CD4-positive, alpha-beta T cell treated with Interleukin-15 for 4 hours (primary cell): ENCODE measurements around the gene ADAMTS15.

Source experiments
- DNase-seq: peaks from one replicate; pipeline ENCODE4 v3.0.0-alpha.2; 2020; ENCODE audit warnings: low spot score

The ADAMTS15 gene

DNA sequence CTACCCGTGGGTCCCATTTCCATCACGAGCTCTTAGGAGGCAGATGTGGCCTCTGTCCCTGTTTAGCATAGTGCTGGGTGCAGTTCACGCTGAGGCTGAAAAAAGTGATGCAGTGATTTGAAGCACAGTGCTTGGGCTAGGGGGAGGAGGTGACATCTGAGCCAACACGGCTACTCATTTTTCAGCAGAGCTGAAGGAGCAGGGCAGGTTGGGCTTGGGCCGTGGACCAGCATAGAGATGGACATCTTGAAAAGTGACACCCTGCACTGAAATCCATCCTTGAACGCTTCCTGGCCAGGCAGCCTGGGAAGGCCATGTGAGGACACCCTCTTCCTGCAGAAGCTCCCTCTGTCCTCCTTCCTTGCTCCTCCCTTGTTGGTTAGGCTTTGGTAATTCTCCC is 66.4 kb downstream of the ADAMTS15 start:
- no peak for DNase-seq

DNA sequence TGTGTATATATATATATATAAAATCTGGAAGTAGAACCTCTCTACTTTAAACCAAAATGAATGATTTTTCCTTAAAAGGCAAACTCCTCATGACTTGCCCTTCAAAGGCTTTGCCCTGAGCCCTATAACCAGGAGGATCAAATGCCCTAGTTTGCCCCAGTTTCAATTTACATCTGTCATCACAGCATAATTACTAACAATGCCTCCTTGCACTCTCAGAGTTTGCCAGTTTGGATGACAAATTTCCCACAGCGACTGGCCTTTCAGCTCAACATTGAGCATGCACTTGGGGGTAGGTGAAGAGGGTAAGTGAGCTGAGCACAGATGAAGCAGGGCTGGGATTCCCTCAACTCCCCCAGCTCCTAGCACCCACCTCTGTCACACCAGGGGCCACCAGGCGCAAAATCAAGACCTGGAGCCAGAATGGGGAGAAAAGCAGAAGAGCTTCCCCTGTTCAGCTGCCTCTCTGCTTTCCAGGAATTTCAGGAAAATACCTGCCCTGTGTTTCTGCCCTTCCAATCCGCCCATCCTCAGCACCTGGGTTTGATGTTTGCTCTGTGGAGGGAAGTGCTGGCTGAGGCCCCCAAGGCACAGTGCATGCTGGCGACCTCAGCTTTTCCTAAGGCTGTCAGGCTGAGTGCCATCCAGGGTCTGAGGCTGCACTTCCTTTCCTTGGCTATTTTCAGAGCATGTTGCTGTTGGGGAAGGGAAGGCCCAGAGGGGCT is 67.5 kb downstream of the ADAMTS15 start:
- no peak for DNase-seq

DNA sequence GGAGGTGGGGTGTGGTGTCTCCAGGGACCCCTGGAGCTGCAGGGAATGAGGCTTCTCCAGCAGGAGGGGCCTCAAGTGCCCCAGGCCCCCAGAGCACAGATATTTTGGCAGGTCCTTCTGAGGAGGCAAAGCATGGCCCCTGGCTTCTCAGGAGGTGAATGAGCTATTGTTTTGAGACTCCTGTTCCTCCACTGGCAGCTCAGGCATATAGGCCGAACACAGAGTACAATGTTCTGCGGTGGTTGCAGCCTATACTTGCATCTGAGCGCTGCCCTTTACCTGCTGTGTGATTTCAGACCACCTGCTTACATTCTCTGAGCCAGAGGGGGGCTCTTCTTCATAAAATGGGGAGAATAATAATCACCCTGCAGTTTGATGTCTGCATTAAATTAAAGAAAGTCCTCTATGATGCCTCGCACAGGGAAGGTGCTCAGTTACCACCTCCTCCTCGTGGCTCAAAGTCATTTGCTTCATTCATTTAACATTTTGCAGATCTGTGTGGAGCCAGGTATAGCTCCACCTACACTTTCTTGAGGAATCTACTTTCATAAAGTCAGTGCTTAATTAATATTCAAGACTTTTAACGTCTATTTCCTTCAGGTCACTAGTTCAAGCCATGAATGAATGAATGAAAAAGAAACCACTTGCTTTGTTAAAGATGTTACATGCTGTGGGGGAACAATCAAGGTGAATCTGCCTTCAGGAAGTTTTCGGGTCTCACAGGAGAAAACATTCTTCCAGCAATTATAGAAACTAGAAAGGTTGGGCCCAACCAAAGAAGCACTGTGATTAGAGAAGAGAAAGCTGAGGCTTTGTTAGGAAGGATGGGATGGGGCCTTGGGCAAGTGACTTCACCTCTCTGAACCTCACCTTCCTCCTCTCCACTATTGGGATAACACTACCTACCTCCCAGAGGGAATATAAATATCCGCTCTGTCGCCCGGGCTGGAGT is 68.4 kb downstream of the ADAMTS15 start:
- no peak for DNase-seq

DNA sequence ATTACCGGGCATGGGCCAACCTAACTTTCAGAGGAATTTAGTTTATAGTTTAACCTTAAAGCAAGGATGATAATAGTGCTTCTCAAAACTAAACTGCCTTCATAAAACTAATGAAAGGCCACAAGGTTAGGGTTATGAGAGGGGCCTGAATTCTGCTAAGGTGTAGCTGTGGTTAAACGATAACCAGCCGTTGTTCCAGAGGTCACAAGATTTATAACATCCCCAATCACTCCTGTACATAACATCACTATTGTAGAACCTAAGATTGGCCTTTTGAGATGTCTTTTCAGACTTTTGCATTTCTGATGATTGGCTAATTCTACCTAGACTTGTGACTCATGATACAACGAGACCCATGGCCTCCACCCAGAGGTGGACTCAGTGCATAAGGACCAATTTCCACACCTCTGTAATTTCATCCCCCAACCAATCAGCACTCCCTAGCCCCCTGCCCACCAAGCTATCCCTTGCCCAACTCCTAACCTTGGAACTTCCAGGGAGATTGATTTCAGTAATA is 69.8 kb downstream of the ADAMTS15 start:
- DNase-seq: no peak

GRCh38 chr11:130519128-130519932 is 70.9 kb downstream of the ADAMTS15 start:
- no peak for DNase-seq

DNA sequence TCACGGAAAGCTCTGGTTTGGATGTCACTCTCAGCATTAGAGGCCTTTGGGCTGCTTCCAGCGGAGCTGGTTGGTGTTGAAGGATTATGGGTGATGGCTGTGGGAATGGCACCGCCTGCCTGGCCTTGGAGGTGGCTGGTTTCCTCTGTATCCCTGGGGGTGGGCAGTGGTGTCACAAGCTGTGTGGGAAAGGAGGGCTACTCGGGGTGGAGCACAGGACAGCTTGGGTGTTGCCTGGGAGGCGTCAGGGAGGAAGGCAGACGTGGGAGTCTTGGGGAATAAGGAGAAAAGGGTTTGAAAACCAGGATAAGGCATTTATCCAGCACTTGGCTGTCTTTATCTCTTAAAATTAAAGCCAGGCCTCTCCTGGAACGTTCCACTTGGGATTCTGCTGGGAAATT is 71.8 kb downstream of the ADAMTS15 start:
- DNase-seq: no peak

GRCh38 chr11:130522284-130522961 is 74.0 kb downstream of the ADAMTS15 start:
- DNase-seq: no peak

GRCh38 chr11:130523166-130523565 is 74.7 kb downstream of the ADAMTS15 start:
- no peak for DNase-seq

DNA sequence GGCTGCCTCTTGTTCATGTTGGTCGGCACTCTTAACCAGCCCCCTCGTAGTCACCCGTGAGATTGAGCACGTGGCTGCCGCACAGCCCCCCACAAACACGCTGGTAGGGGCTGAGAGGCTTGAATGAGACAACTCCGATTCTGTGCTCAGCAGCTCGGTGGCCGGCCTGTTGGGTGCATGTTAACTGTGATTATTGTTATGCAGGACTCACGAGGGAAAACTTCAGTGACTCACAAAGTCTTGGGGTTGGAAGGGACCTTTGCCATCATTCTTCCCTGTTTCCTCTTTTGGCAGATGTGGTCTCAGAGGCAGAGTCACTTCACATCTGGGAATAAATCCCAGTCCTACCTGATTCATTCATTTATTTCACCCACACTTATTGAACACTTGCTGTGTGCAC is 75.2 kb downstream of the ADAMTS15 start:
- DNase-seq: no peak

GRCh38 chr11:130524132-130524790 is 75.8 kb downstream of the ADAMTS15 start:
- no peak for DNase-seq

GRCh38 chr11:130525307-130525706 is 76.9 kb downstream of the ADAMTS15 start:
- no peak for DNase-seq
